Smooth muscle cell (in vitro differentiated cells): ENCODE results near the gene PIBF1. TPM values are rescaled to one million over a fixed set of nuclear protein-coding genes. Genes with fewer than 3 reads are reported as not detected.

ENCODE experiments used
- DNase-seq: peaks from one replicate; lab custom pipeline; 2025; ENCODE audit not compliant: unreplicated experiment; lab: John Stamatoyannopoulos, UW
- H2AFZ ChIP-seq: fragments of 200-600 bp; sonication (generic); 2 replicates; pipeline ENCODE4 v1.6.0; 2016; ENCODE audit warnings: antibody characterized with exemption, low read depth, mild to moderate bottlenecking
- H3F3A ChIP-seq: fragments of 200-600 bp; sonication (generic); 2 replicates; pipeline ENCODE4 v1.6.0; 2017; ENCODE audit warnings: antibody characterized with exemption, low read depth
- H3K27ac ChIP-seq: fragments of 200-600 bp; sonication (generic); 2 replicates; pipeline ENCODE4 v1.5.1; 2016; ENCODE audit warnings: low read depth, mild to moderate bottlenecking
- H3K27me3 ChIP-seq: fragments of 200-600 bp; sonication (generic); 2 replicates; pipeline ENCODE4 v1.6.1; 2016; ENCODE audit warnings: low read depth, mild to moderate bottlenecking
- H3K36me3 ChIP-seq: fragments of 200-600 bp; sonication (generic); 2 replicates; pipeline ENCODE4 v1.5.1; 2016; ENCODE audit warnings: low read depth
- H3K4me1 ChIP-seq: fragments of 200-600 bp; sonication (generic); 2 replicates; pipeline ENCODE4 v1.5.1; 2016; ENCODE audit warnings: low read depth
- H3K4me2 ChIP-seq: fragments of 200-600 bp; sonication (generic); 2 replicates; pipeline ENCODE4 v1.6.0; 2016; ENCODE audit warnings: mild to moderate bottlenecking
- H3K4me3 ChIP-seq: fragments of 200-600 bp; sonication (generic); 2 replicates; pipeline ENCODE4 v1.5.1; 2016; ENCODE audit warnings: mild to moderate bottlenecking
- H3K79me2 ChIP-seq: fragments of 200-600 bp; sonication (generic); 2 replicates; pipeline ENCODE4 v1.6.0; 2016; ENCODE audit warnings: low read depth, mild to moderate bottlenecking
- H3K9ac ChIP-seq: fragments of 200-600 bp; sonication (generic); 2 replicates; pipeline ENCODE4 v1.6.0; 2016; ENCODE audit warnings: low read depth
- H3K9me3 ChIP-seq: fragments of 200-600 bp; sonication (generic); replicated peaks from 2 replicates; pipeline ENCODE4 v1.5.1; 2016; ENCODE audit warnings: low read depth
- H4K20me1 ChIP-seq: fragments of 200-600 bp; sonication (generic); 2 replicates; pipeline ENCODE4 v1.6.0; 2016; ENCODE audit warnings: low read depth
- CTCF ChIP-seq: fragments of 200-600 bp; sonication (generic); IDR thresholded peaks from 2 replicates; pipeline ENCODE4 v1.5.1; 2017; ENCODE audit warnings: borderline replicate concordance, mild to moderate bottlenecking, antibody characterized with exemption; ENCODE audit not compliant: insufficient read depth, poor library complexity, severe bottlenecking
- WGBS: methylation state at CpG from one replicate; pipeline ENCODE4 v1.1.7; 2016; ENCODE audit warnings: low lambda C conversion rate; 5-methylcytosine and 5-hydroxymethylcytosine counted together
- polyA plus RNA-seq: library from polyadenylated mRNA; unstranded; fragments of >200 nt; fragmentation: Nextera tagmentation; extraction: Ambion mirVana; gene quantifications from 2 replicates; pipeline ENCODE4 v1.2.1, GENCODE V29; 2016
- total RNA-seq: library from RNA; depleted of rRNA; stranded (reverse); fragments of >200 nt; gene quantifications from 2 replicates; pipeline ENCODE4 v1.2.3, GENCODE V29; 2014

The PIBF1 gene
- total and polyA plus RNA-seq, 2 experiments from 2014 or later: 14.1 to 30.8 TPM

GRCh38 chr13:72853000-72853399 is 71.1 kb downstream of the PIBF1 start:
- H3K79me2 ChIP-seq: no peaks in the 10 kb centered on the region
- no peaks in the 10 kb centered on the region for H4K20me1 ChIP-seq
- no peaks in the 10 kb centered on the region for H3F3A ChIP-seq
- no peak for TF ChIP-seq CTCF
- no peaks in the 10 kb centered on the region for H3K9me3 ChIP-seq
- no peaks in the 10 kb centered on the region for H3K4me1 ChIP-seq
- no peak overlapping the region for H2AFZ ChIP-seq
- H3K9ac ChIP-seq: no peak overlapping the region
- WGBS: 95% methylated on average over 1 of the region's 1 CpG
- DNase-seq: no peak
- H3K4me3 ChIP-seq: no peak overlapping the region
- H3K27me3 ChIP-seq: no peaks in the 10 kb centered on the region
- H3K36me3 ChIP-seq: peaks cover 3% of the 10 kb centered on the region
- H3K4me2 ChIP-seq: no peak overlapping the region
- no peak overlapping the region for H3K27ac ChIP-seq

- Histone ChIP-seq H3K9me3 (no peaks in the 10 kb centered on the region), H4K20me1 (no peaks in the 10 kb centered on the region), H3K4me1 (no peaks in the 10 kb centered on the region), H3K79me2 (no peaks in the 10 kb centered on the region), H3K9ac (no peak overlapping the region), H3F3A (no peaks in the 10 kb centered on the region), H2AFZ (no peak overlapping the region), H3K27me3 (no peaks in the 10 kb centered on the region), H3K27ac (no peak overlapping the region), H3K4me2 (no peak overlapping the region), H3K36me3 (peaks cover 8% of the 10 kb centered on the region), H3K4me3 (no peak overlapping the region)
- TF ChIP-seq CTCF: no peak
- no peak for DNase-seq
- WGBS: 91% methylated on average over 9 of the region's 9 CpGs
Observed at GRCh38 chr13:72864142-72865011, 82.4 kb downstream of the PIBF1 start.

GRCh38 chr13:72868229-72868628 is 86.3 kb downstream of the PIBF1 start:
- H3K9ac ChIP-seq: no peak overlapping the region
- TF ChIP-seq CTCF: no peak
- H3K4me3 ChIP-seq: no peak overlapping the region
- H3K9me3 ChIP-seq: no peaks in the 10 kb centered on the region
- no peak overlapping the region for H3K27ac ChIP-seq
- H3K79me2 ChIP-seq: no peaks in the 10 kb centered on the region
- H2AFZ ChIP-seq: no peak overlapping the region
- no peaks in the 10 kb centered on the region for H3K27me3 ChIP-seq
- no peak overlapping the region for H3K4me2 ChIP-seq
- H4K20me1 ChIP-seq: no peaks in the 10 kb centered on the region
- no peak for DNase-seq
- no peaks in the 10 kb centered on the region for H3K4me1 ChIP-seq
- 96% methylated on average over 1 of the region's 1 CpG for whole genome bisulfite sequencing
- no peaks in the 10 kb centered on the region for H3F3A ChIP-seq
- H3K36me3 ChIP-seq: peaks cover 8% of the 10 kb centered on the region

- TF ChIP-seq CTCF: no peak
- H3K4me2 ChIP-seq: no peak overlapping the region
- WGBS: 86% methylated on average over 2 of the region's 2 CpGs
- no peaks in the 10 kb centered on the region for H3K9me3 ChIP-seq
- no peak overlapping the region for H3K27ac ChIP-seq
- no peak for DNase-seq
- H3K4me3 ChIP-seq: no peak overlapping the region
- H3K9ac ChIP-seq: no peak overlapping the region
- no peaks in the 10 kb centered on the region for H3K27me3 ChIP-seq
- peaks cover 2% of the 10 kb centered on the region for H3K79me2 ChIP-seq
- no peak overlapping the region for H2AFZ ChIP-seq
- no peaks in the 10 kb centered on the region for H3F3A ChIP-seq
- H3K4me1 ChIP-seq: no peaks in the 10 kb centered on the region
- H3K36me3 ChIP-seq: peaks cover 12% of the 10 kb centered on the region
- no peaks in the 10 kb centered on the region for H4K20me1 ChIP-seq
Observed at GRCh38 chr13:72875233-72875632, 93.3 kb downstream of the PIBF1 start.
